Kidney glomerular epithelial cell (primary cell): ENCODE results near the gene LPIN3.

Experiments used
- DNase-seq: peaks from one replicate; lab custom pipeline; 2025; lab: John Stamatoyannopoulos, UW

Gene LPIN3

DNA sequence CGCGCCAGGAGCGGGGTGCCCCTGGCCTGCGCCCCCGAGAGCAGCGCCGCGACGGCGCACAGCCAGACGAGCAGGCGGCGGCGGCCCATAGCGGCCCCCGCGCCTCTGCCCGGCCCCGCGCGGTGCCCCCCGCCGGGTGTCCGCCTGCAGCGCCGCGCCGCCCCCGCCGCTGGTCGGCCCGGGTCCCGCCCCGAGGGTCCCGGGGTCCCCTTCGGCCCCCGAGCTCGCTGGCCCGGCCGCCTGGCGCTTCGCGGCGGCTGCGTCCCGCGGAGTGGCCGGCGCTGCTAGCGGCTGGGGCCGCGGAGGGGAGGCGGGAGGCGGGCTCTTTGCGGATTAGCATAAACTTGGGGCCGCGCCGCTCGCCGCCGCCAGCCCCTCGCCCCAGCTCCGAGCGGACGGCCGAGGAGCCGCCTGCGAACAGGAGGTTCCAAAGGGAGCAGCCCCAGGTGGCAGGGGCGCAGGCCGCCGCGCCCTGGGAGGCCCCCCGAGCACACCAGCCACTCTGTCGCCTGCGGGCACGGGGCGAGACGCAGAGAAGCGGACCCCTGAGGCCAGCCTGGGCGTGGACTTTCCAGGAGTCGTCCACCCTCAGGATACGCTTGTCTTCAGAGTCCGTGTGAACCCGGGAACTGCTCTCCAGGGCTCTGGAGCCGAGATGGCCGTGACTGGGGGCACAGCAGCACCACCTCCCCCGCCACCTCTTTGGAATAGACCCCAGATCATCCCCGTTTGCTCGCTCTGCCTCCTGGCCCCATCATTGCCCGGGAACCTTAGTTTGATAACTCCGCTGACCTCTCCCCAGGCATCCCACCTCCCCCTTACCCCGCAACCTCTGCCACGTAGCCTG lies 26.1 kb downstream of the LPIN3 start, which contains the start of gene EMILIN3:
TSS of gene EMILIN3 (minus strand) at position 273 of the 847 bp plus-strand sequence. CDS start at position 89, 184 bp downstream.
- no peak for DNase-seq

DNA sequence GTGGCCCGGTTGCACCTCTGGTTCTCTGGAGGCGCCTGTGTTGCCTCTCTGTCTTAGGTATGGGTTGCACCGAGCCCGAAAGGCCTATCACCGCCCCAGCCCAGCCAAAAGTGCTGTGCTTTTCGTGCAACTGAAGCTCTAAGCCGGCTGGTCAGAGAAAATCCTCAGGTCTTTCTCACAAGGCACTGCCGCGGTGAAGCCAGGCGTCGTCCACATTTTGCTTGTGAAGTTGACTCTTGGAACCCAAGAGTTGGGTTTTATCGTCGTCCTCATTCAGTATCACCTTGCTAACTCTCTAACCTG lies 26.7 kb downstream of the LPIN3 start:
- DNase-seq = no peak

DNA sequence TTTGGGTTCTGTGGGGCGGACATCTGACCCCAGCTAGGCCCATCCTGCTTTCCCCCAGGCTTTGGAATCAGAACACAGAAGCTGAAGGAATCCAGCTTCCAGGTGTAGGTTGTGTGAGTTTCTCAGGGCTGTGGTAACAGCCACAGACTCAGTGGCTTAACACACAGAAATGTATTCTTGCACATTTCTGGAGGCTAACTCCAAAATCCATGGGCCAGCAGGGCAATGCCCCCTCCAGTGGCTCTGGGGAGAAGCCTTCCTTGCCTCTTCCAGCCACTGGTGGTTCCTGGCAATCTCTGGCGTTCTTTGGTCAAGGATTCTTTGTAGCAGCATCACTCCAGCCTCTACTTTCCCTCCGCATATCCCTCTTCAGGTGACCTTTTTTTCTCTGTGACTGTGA lies 27.3 kb downstream of the LPIN3 start:
- DNase-seq = no peak

DNA sequence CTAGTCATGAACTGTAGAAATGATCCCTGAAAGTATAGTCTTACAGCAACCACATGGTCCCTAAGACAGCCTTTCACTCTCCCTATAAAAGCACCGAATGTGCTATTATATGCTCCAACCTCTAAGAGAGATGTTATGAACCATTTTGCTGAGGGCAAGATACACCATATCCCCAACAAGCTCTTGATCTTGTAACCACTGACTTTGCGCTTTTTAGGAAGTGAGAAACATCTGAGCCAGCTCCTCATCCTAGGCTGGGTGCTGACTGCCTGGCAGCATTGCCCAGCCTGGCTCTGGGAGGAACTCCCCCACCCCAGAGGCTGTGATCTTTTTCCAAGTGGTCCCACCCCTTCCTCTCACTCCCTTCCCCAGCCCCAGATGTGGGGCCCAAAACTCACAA lies 29.1 kb downstream of the LPIN3 start:
- no peak for DNase-seq

DNA sequence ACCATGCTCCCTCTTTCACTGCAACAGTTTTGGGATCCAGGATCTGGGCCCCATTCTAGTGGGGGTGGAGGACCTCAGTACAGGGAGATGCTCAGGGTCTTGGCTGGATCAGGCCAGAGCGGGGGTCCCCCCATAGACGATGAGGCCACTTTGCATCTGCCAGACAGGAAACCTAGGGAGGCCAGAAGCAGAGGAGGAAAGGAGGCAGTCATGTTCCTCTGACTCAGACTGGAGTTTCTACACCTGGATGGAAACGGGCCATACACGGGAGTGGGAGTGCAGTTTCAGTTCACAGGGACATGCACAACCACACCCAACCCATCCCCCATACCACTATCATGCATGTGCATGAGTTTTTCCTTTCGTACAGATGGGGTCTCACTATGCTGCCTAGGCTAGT lies 29.6 kb downstream of the LPIN3 start:
- DNase-seq = no peak

GRCh38 chr20:41371371-41371770 lies 30.8 kb downstream of the LPIN3 start:
- no peak for DNase-seq

- DNase-seq = no peak
These were observed 32.7 kb downstream of the LPIN3 start for GRCh38 chr20:41373251-41373783.

GRCh38 chr20:41373931-41374920 lies 33.6 kb downstream of the LPIN3 start:
- no peak for DNase-seq

- no peak for DNase-seq
These were observed 35.2 kb downstream of the LPIN3 start for GRCh38 chr20:41375846-41376245.

DNA sequence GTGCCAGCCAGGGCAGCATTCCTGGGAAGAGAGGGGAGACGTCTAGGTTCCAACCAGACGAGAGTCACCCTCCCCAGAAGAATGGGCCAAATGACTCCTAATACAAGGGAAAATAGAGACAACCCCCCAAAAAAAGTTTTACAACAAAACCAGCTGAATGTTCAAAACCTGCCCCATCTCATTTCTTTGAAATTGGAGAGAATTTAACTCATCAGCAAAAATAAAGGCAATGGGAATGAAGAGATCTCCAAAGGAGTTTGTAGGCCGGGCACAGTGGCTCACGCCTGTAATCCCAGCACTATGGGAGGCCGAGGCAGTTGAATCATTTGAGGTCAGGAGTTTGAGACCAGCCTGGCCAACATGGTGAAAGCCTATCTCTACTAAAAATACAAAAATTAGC lies 35.7 kb downstream of the LPIN3 start:
- DNase-seq = no peak

- no peak for DNase-seq
These were observed 36.7 kb downstream of the LPIN3 start for GRCh38 chr20:41377275-41377674.

DNA sequence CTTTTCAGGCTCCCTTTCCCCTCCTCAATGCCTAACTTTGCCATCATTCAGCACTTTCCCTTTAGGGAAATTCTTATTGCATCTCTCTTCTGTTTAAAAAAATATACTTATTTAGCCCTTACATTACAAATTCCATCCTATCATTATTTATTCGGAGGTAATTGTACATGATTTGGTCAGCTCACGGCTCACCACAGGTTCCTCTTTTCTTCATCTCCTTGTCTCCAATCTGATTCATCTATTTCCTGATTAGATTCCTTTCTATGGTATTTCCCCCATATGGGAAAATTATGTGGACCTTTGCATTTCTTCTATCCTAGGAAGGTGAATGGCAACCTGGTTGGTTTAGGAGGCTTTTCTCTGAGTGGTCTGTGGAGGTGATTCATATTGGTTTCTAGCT lies 38.9 kb downstream of the LPIN3 start:
- no peak for DNase-seq

DNA sequence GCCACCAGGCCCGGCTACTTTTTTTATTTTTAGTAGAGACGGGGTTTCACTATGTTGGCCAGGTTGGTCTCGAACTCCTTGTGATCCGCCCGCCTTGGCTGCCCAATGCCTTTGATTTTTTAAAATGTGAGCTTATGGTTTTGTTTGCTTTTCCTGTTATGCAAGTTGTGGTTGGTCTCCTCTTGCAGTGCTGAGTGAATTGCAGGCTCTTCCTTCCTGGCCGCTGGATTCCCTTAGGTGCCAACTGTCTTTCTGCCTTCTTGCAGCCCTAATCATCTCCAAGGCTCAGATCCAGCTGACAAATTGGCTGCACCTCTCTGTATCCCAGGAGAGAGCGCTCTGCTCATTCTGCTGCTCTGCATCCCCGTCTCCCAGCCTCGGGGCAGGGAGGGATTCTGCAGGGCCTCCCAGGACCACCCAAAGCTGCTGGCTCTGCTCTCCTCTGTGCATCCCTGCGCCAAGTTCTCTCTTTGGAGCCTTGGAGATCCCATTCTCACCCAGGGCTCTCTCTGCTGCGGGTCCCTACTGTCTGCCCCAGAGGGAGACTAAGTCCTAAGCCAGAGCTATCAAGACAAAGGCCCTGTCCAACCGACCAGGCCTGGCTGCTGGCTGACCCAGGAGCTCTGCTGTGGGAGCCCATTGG lies 40.1 kb downstream of the LPIN3 start:
- no peak for DNase-seq

DNA sequence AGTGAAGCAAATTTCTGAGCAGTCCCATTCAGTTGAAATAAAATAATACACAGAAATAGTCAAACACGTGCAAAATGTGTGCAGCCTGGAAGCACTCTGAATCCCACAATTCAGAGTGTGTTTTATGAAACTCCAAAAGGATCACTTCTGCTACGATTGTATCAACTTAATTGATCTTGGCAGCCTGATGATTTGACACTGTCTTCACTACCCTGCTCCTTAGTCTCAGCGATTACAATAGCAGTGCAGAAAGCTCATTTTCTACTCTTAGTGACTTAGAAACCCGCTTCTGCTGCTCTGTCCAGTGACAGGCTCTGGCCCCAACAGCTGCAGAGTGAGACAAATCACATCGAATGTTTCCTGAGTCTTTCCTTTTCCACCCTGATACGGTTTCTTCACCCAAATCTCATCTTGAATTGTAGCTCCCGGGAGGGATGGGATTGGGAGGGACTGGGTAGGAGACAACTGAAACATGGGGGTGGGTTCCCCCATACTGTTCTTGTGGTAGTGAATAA lies 42.2 kb downstream of the LPIN3 start:
- DNase-seq = no peak

GRCh38 chr20:41386502-41387427 lies 46.1 kb downstream of the LPIN3 start:
- DNase-seq = no peak

GRCh38 chr20:41387444-41387851 lies 46.8 kb downstream of the LPIN3 start:
- no peak for DNase-seq

GRCh38 chr20:41390889-41391288 lies 50.3 kb downstream of the LPIN3 start:
- DNase-seq = no peak

- DNase-seq = no peak
These were observed 51.0 kb downstream of the LPIN3 start for GRCh38 chr20:41391587-41392001.

DNA sequence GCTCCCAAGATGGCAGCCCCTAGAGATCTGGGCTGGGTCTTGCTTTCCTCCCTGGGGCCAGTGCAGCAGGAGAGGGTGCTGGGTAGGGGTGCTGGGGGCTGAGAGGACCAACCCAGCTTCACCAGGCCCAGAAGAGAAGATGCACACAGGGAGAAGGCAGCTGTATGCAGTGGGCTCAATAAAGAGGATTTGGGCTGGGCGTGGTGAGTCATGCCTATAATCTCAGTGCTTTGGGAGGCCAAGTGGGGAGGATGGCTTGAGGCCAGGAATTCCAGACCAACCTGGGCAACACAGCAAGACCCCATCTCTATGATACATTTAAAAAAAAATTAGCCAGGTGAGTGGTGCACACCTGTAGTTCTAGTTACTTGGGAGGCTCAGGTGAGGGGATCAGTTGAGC lies 51.7 kb downstream of the LPIN3 start:
- no peak for DNase-seq

DNA sequence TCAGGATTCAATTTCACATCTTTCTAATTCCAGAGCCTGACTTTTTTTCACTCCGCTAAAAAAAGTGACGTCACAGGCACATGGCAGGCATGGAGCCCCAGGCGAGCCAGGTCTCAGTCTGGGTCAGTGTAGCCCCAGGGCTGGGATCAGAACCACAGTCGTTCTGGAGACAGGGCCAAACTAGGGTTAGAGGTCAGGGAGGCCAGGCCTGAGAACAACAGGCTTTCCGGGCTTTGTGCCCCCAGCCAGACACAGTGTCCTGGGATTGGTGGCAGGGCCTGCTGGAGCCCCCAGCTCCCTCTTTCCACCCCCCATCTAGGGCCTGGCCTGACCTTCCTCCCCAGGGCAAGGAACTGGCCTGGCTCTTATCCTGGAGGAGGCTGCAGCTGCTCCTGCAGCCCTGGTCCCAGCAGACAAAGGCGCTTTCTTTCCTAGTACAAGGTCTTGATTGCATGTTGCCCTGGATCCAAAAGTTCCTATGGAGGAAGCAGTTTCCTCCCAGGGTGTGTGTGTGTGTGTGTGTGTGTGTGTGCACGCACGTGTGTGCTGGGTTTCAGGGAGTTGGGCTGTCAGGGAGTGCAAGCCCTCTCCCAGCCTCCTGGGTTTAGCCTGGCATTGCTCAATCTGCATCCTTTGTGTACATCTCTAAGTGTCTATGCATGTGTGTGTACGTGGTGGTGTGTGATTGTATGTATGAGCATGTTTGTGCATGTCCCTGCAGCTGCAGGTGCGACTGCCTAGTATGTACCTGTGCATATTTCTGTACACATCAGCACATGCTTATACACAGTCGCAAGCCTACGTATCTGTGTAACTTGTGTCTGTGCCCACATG lies 52.5 kb downstream of the LPIN3 start:
- no peak for DNase-seq
